Measurements from ENCODE around the gene TMEM163. TPM values are rescaled to one million over a fixed set of nuclear protein-coding genes. Genes with fewer than 3 reads are reported as not detected.

The TMEM163 gene
- total RNA-seq, 1 donor from 2014 or later = 6.0 TPM

- Mint-ChIP-seq H3K4me1 (no peaks in the 10 kb centered on the region), H3K27me3 (no peaks in the 10 kb centered on the region), H3K4me3 (no peak overlapping the region), H3K9me3 (no peaks in the 10 kb centered on the region), H3K27ac (no peak overlapping the region), H3K36me3 (ENCODE audit: low read depth) (peaks cover 59% of the 10 kb centered on the region)
- ChIA-PET CTCF (interaction anchor here (1.1 to 3.5 kb wide), 3 partner anchors 445 to 568 kb away, joined by 3 to 18 read pairs (median 3); no protein-coding TSS in a partner anchor), POLR2A (no interaction called here)
- TF ChIP-seq CTCF (IDR thresholded peaks at IDR 0.05) = no peak
- intact Hi-C loops (cut with micrococcal nuclease) = loop anchor here (10.0 kb wide), 1 partner anchor 1251 kb away; no protein-coding TSS in a partner anchor
- DNase-seq = no peak
- no peak for ATAC-seq (ENCODE audit: low read depth)
These were observed 265.3 kb downstream of the TMEM163 start for GRCh38 chr2:134453476-134453875.

GRCh38 chr2:134452042-134452733 is 266.6 kb downstream of the TMEM163 start:
- intact Hi-C loops (cut with micrococcal nuclease) = loop anchor here (10.0 kb wide), 1 partner anchor 1253 kb away; no protein-coding TSS in a partner anchor
- Mint-ChIP-seq H3K4me3 (no peak overlapping the region), H3K27me3 (no peaks in the 10 kb centered on the region), H3K4me1 (no peaks in the 10 kb centered on the region), H3K9me3 (no peaks in the 10 kb centered on the region), H3K36me3 (ENCODE audit: low read depth) (peaks cover 68% of the 10 kb centered on the region), H3K27ac (no peak overlapping the region)
- ATAC-seq (ENCODE audit: low read depth) (no peak), DNase-seq (no peak)
- POLR2A ChIA-PET = no interaction called here
- CTCF ChIA-PET = interaction anchor here (0.6 to 3.5 kb wide), 22 partner anchors 9 to 607 kb away, joined by 3 to 26 read pairs (median 4); no protein-coding TSS in a partner anchor
- TF ChIP-seq CTCF (IDR thresholded peaks at IDR 0.05) = no peak

GRCh38 chr2:134451347-134451630 is 267.5 kb downstream of the TMEM163 start:
- no peak for TF ChIP-seq CTCF (IDR thresholded peaks at IDR 0.05)
- no peak overlapping the region for H3K27ac Mint-ChIP-seq
- POLR2A ChIA-PET = no interaction called here

GRCh38 chr2:134449751-134450513 is 268.9 kb downstream of the TMEM163 start:
- peaks cover 73% of the 10 kb centered on the region for H3K36me3 Mint-ChIP-seq (ENCODE audit: low read depth)
- peak overlapping the region; percentile 24 for H3K27ac Mint-ChIP-seq
- no peak overlapping the region for H3K4me3 Mint-ChIP-seq
- CTCF ChIA-PET = interaction anchor here (0.8 to 3.5 kb wide), 8 partner anchors 8 to 564 kb away, joined by 3 to 26 read pairs (median 15); no protein-coding TSS in a partner anchor
- H3K9me3 Mint-ChIP-seq = no peaks in the 10 kb centered on the region
- DNase-seq (no peak), ATAC-seq (ENCODE audit: low read depth) (no peak)
- POLR2A ChIA-PET = no interaction called here
- no peaks in the 10 kb centered on the region for H3K4me1 Mint-ChIP-seq
- no peak for TF ChIP-seq CTCF (IDR thresholded peaks at IDR 0.05)
- intact Hi-C loops (cut with micrococcal nuclease) = loop anchor here (2.0 to 10.0 kb wide), 2 partner anchors 333 to 1255 kb away; no protein-coding TSS in a partner anchor
- H3K27me3 Mint-ChIP-seq = no peaks in the 10 kb centered on the region

More at GRCh38 chr2:134451347-134451630, 267.5 kb downstream of the TMEM163 start:
- intact Hi-C loops (cut with micrococcal nuclease) = loop anchor here (1.0 to 10.0 kb wide), 6 partner anchors 241 to 1254 kb away; no protein-coding TSS in a partner anchor
- no peak for ATAC-seq (ENCODE audit: low read depth)
- no peak for DNase-seq
- H3K4me1 Mint-ChIP-seq = no peaks in the 10 kb centered on the region
- H3K4me3 Mint-ChIP-seq = no peak overlapping the region
- CTCF ChIA-PET = interaction anchor here (0.6 to 3.5 kb wide), 26 partner anchors 9 to 565 kb away, joined by 3 to 26 read pairs (median 4); no protein-coding TSS in a partner anchor
- H3K27me3 Mint-ChIP-seq = no peaks in the 10 kb centered on the region
- H3K36me3 Mint-ChIP-seq (ENCODE audit: low read depth) = peaks cover 72% of the 10 kb centered on the region
- H3K9me3 Mint-ChIP-seq = no peaks in the 10 kb centered on the region

GRCh38 chr2:134449157-134449556 is 269.6 kb downstream of the TMEM163 start:
- CTCF ChIA-PET = interaction anchor here (1.1 to 3.1 kb wide), 5 partner anchors 8 to 563 kb away, joined by 3 to 16 read pairs (median 10); no protein-coding TSS in a partner anchor
- no peak for DNase-seq
- no peak overlapping the region for H3K27ac Mint-ChIP-seq

More at GRCh38 chr2:134449157-134449556, 269.6 kb downstream of the TMEM163 start:
- H3K4me3 Mint-ChIP-seq = no peak overlapping the region
- H3K4me1 Mint-ChIP-seq = no peaks in the 10 kb centered on the region
- ATAC-seq (ENCODE audit: low read depth) = no peak
- peaks cover 76% of the 10 kb centered on the region for H3K36me3 Mint-ChIP-seq (ENCODE audit: low read depth)
- H3K27me3 Mint-ChIP-seq = no peaks in the 10 kb centered on the region
- TF ChIP-seq CTCF (IDR thresholded peaks at IDR 0.05) = no peak
- intact Hi-C loops (cut with micrococcal nuclease) = no loop called here
- H3K9me3 Mint-ChIP-seq = no peaks in the 10 kb centered on the region
- POLR2A ChIA-PET = no interaction called here

Data from activated B cell treated with CpG ODN at 0.5 μM for 24 hours (primary cell).